SK-N-DZ (cell line): Measurements from ENCODE around the gene SPATA16.
"Not testable (repeated sequence)": the region's sequence is repeated elsewhere in the genome, so short reads cannot be mapped to it uniquely, and the experiment has no call there.

Source experiments
- DNase-seq: peaks from one replicate; pipeline ENCODE4 v3.0.0-alpha.2; 2015; ENCODE audit warnings: low spot score

SPATA16 gene

GRCh38 chr3:173065543-173065981 is 75.5 kb downstream of the SPATA16 start:
- DNase-seq = no peak

GRCh38 chr3:173064631-173065030 is 76.4 kb downstream of the SPATA16 start:
- no peak for DNase-seq

GRCh38 chr3:173058229-173058628 is 82.8 kb downstream of the SPATA16 start:
- DNase-seq = no peak

- DNase-seq = no peak
These were observed 85.7 kb downstream of the SPATA16 start for GRCh38 chr3:173055228-173055933.

GRCh38 chr3:173049360-173049759 is 91.7 kb downstream of the SPATA16 start:
- DNase-seq = no peak

GRCh38 chr3:173045770-173046382 is 95.2 kb downstream of the SPATA16 start:
- DNase-seq = no peak

GRCh38 chr3:173044998-173045397 is 96.0 kb downstream of the SPATA16 start:
- no peak for DNase-seq

GRCh38 chr3:173043757-173044156 is 97.3 kb downstream of the SPATA16 start:
- no peak for DNase-seq

GRCh38 chr3:173038484-173038871 is 102.6 kb downstream of the SPATA16 start:
- DNase-seq = no peak

GRCh38 chr3:173037840-173038483 is 103.1 kb downstream of the SPATA16 start:
- DNase-seq = no peak

GRCh38 chr3:173030273-173030672 is 110.8 kb downstream of the SPATA16 start:
- no peak for DNase-seq

- no peak for DNase-seq
These were observed 112.7 kb downstream of the SPATA16 start for GRCh38 chr3:173028351-173028750.

- DNase-seq = no peak
These were observed 113.6 kb downstream of the SPATA16 start for GRCh38 chr3:173027429-173027828.

GRCh38 chr3:173025941-173026340 is 115.1 kb downstream of the SPATA16 start:
- no peak for DNase-seq

- no peak for DNase-seq
These were observed 119.4 kb downstream of the SPATA16 start for GRCh38 chr3:173021547-173022185.

- not testable (repeated sequence) for DNase-seq
These were observed 120.9 kb downstream of the SPATA16 start for GRCh38 chr3:173020128-173020527.

GRCh38 chr3:173019378-173019777 is 121.7 kb downstream of the SPATA16 start:
- DNase-seq = no peak

- no peak for DNase-seq
These were observed 122.3 kb downstream of the SPATA16 start for GRCh38 chr3:173018758-173019157.

GRCh38 chr3:173013219-173013832 is 127.7 kb downstream of the SPATA16 start:
- no peak for DNase-seq

GRCh38 chr3:173009410-173009809 is 131.6 kb downstream of the SPATA16 start:
- DNase-seq = no peak

GRCh38 chr3:173008978-173009377 is 132.1 kb downstream of the SPATA16 start:
- DNase-seq = no peak
